Measurements from ENCODE around the gene RFX2.

The RFX2 gene

GRCh38 chr19:5953030-5953589 is 157.2 kb downstream of the RFX2 start:
- Histone ChIP-seq H3F3A (ENCODE audit: insufficient read depth) (peaks cover 15% of the 10 kb centered on the region; the same call in 1 of the 2 replicates), H4K20me1 (ENCODE audit: low read depth, low read length) (peaks cover 22% of the 10 kb centered on the region; the same call in 1 of the 2 replicates), H3K9ac (ENCODE audit: low read length) (no peak overlapping the region), H3K36me3 (ENCODE audit: low read length) (no peaks in the 10 kb centered on the region), H3K27ac (ENCODE audit: low read depth, low read length) (no peak overlapping the region), H3K4me2 (ENCODE audit: low read depth, low read length, poor library complexity, severe bottlenecking) (no peak overlapping the region), H3K27me3 (ENCODE audit: low read length) (no peaks in the 10 kb centered on the region), H2AFZ (ENCODE audit: low read depth, low read length, severe bottlenecking) (no peak overlapping the region), H3K79me2 (ENCODE audit: insufficient read depth, low read length) (peaks cover 99% of the 10 kb centered on the region), H3K9me2 (replicated peaks; ENCODE audit: insufficient read depth, low read length) (no peaks in the 10 kb centered on the region), H3K9me3 (ENCODE audit: insufficient read depth, low read length) (no peaks in the 10 kb centered on the region), H3K4me3 (ENCODE audit: insufficient read depth, low read length, poor library complexity, severe bottlenecking) (no peak overlapping the region)
- TF ChIP-seq EZH2phosphoT487 (conservative IDR thresholded peaks at IDR 0.05; ENCODE audit: low read length), result no peak
- TF ChIP-seq CTCF (IDR thresholded peaks at IDR 0.05; ENCODE audit: insufficient read depth, low read length, poor library complexity, severe bottlenecking), result no peak

- H3K27ac ChIP-seq (ENCODE audit: low read depth, low read length), result no peak overlapping the region
- H3K27me3 ChIP-seq (ENCODE audit: low read length), result no peaks in the 10 kb centered on the region
- H3K9ac ChIP-seq (ENCODE audit: low read length), result no peak overlapping the region
- no peaks in the 10 kb centered on the region for H3K9me3 ChIP-seq (ENCODE audit: insufficient read depth, low read length)
- H3K79me2 ChIP-seq (ENCODE audit: insufficient read depth, low read length), result peaks cover 99% of the 10 kb centered on the region
- no peak overlapping the region for H2AFZ ChIP-seq (ENCODE audit: low read depth, low read length, severe bottlenecking)
- H3K4me3 ChIP-seq (ENCODE audit: insufficient read depth, low read length, poor library complexity, severe bottlenecking), result no peak overlapping the region
- peaks cover 15% of the 10 kb centered on the region; the same call in 1 of the 2 replicates for H3F3A ChIP-seq (ENCODE audit: insufficient read depth)
- TF ChIP-seq EZH2phosphoT487 (conservative IDR thresholded peaks at IDR 0.05; ENCODE audit: low read length) (no peak), CTCF (IDR thresholded peaks at IDR 0.05; ENCODE audit: insufficient read depth, low read length, poor library complexity, severe bottlenecking) (no peak)
- no peaks in the 10 kb centered on the region for H3K9me2 ChIP-seq (replicated peaks; ENCODE audit: insufficient read depth, low read length)
- H4K20me1 ChIP-seq (ENCODE audit: low read depth, low read length), result peaks cover 18% of the 10 kb centered on the region; the same call in 1 of the 2 replicates
- no peaks in the 10 kb centered on the region for H3K36me3 ChIP-seq (ENCODE audit: low read length)
- no peak overlapping the region for H3K4me2 ChIP-seq (ENCODE audit: low read depth, low read length, poor library complexity, severe bottlenecking)
Measured at GRCh38 chr19:5952193-5953029, 157.9 kb downstream of the RFX2 start.

GRCh38 chr19:5951338-5951861 is 158.9 kb downstream of the RFX2 start:
- Histone ChIP-seq H3F3A (ENCODE audit: insufficient read depth) (peaks cover 15% of the 10 kb centered on the region; the same call in 1 of the 2 replicates), H3K27me3 (ENCODE audit: low read length) (no peaks in the 10 kb centered on the region), H3K4me2 (ENCODE audit: low read depth, low read length, poor library complexity, severe bottlenecking) (no peak overlapping the region), H3K27ac (ENCODE audit: low read depth, low read length) (no peak overlapping the region), H3K9ac (ENCODE audit: low read length) (no peak overlapping the region), H3K9me2 (replicated peaks; ENCODE audit: insufficient read depth, low read length) (no peaks in the 10 kb centered on the region), H2AFZ (ENCODE audit: low read depth, low read length, severe bottlenecking) (no peak overlapping the region), H4K20me1 (ENCODE audit: low read depth, low read length) (peaks cover 18% of the 10 kb centered on the region; the same call in 1 of the 2 replicates), H3K9me3 (ENCODE audit: insufficient read depth, low read length) (no peaks in the 10 kb centered on the region), H3K36me3 (ENCODE audit: low read length) (no peaks in the 10 kb centered on the region), H3K79me2 (ENCODE audit: insufficient read depth, low read length) (peaks cover 99% of the 10 kb centered on the region), H3K4me3 (ENCODE audit: insufficient read depth, low read length, poor library complexity, severe bottlenecking) (no peak overlapping the region)
- TF ChIP-seq CTCF (IDR thresholded peaks at IDR 0.05; ENCODE audit: insufficient read depth, low read length, poor library complexity, severe bottlenecking) (no peak), EZH2phosphoT487 (conservative IDR thresholded peaks at IDR 0.05; ENCODE audit: low read length) (no peak)
